NCI-H524 treated with DMSO at 0.1 percent for 48 hours (cell line): ENCODE results near the gene C10orf67.

Source experiments
- DNase-seq: peaks from one replicate; lab custom pipeline; 2025; lab: John Stamatoyannopoulos, UW

C10orf67 gene

GRCh38 chr10:23196915-23197314, 147.7 kb downstream of the C10orf67 start:
- DNase-seq = no peak

- no peak for DNase-seq
These were observed 148.6 kb downstream of the C10orf67 start for GRCh38 chr10:23195846-23196600.

GRCh38 chr10:23194966-23195845, 149.4 kb downstream of the C10orf67 start:
- no peak for DNase-seq

GRCh38 chr10:23194471-23194965, 150.1 kb downstream of the C10orf67 start:
- DNase-seq = no peak

- no peak for DNase-seq
These were observed 151.0 kb downstream of the C10orf67 start for GRCh38 chr10:23193435-23194074.

GRCh38 chr10:23192712-23193434, 151.7 kb downstream of the C10orf67 start:
- no peak for DNase-seq

- DNase-seq = no peak
These were observed 152.6 kb downstream of the C10orf67 start, which contains the start of gene PTF1A for GRCh38 chr10:23191764-23192711. TSS of gene PTF1A (plus strand) at chr10:23192312. CDS start at chr10:23192531, 219 bp downstream.

GRCh38 chr10:23190872-23191763, 153.5 kb downstream of the C10orf67 start:
- no peak for DNase-seq

- DNase-seq = no peak
These were observed 155.6 kb downstream of the C10orf67 start for GRCh38 chr10:23189024-23189423.

- DNase-seq = no peak
These were observed 157.4 kb downstream of the C10orf67 start for GRCh38 chr10:23187155-23187554.

GRCh38 chr10:23186697-23187096, 157.9 kb downstream of the C10orf67 start:
- no peak for DNase-seq

- DNase-seq = no peak
These were observed 158.4 kb downstream of the C10orf67 start for GRCh38 chr10:23186178-23186577.

GRCh38 chr10:23174977-23175512, 169.6 kb downstream of the C10orf67 start:
- DNase-seq = no peak

GRCh38 chr10:23174074-23174976, 170.3 kb downstream of the C10orf67 start:
- DNase-seq = no peak

GRCh38 chr10:23173214-23174073, 171.2 kb downstream of the C10orf67 start:
- DNase-seq = no peak

GRCh38 chr10:23172429-23173213, 172.0 kb downstream of the C10orf67 start:
- no peak for DNase-seq
